ENCODE data around the gene CES2. TPM values are rescaled to one million over a fixed set of nuclear protein-coding genes. Genes with fewer than 3 reads are reported as not detected.

CES2 gene
- total and polyA plus RNA-seq, 10 of the 15 experiments (the other 5 are each of a cell fraction or from before 2014, with no cell fraction given), result 1.6 to 33.7 (median 21.0) TPM

GRCh38 chr16:66942981-66943380 is 7.7 kb downstream of the CES2 start:
- in situ Hi-C loops (cut with MboI) (no loop called here), intact Hi-C loops (cut with micrococcal nuclease; ENCODE audit: unreplicated experiment) (no loop called here)
- no peaks in the 10 kb centered on the region for H3K79me2 ChIP-seq (ENCODE audit: control insufficient read depth, insufficient read depth, low read length)
- SMC1A ChIA-PET (ENCODE audit: uncharacterized antibody, unreplicated experiment), result no interaction called here
- H3K9ac ChIP-seq (ENCODE audit: control insufficient read depth, insufficient read depth, low read length), result no peak overlapping the region
- RAD21 ChIA-PET (ENCODE audit: unreplicated experiment), result no interaction called here
- ATAC-seq (no peak), FAIRE-seq (no peak), DNase-seq (ENCODE audit: low read depth, low spot score) (no peak)
- no peak overlapping the region for H3K27ac ChIP-seq (ENCODE audit: control insufficient read depth, insufficient read depth)
- H4K20me1 ChIP-seq (ENCODE audit: control insufficient read depth, insufficient read depth), result no peaks in the 10 kb centered on the region
- 92% methylated on average over 5 of the region's 5 CpGs for WGBS (ENCODE audit: insufficient coverage, insufficient replicate concordance, low lambda C conversion rate, missing lambda C conversion rate)
- no peaks in the 10 kb centered on the region for H3K27me3 ChIP-seq (replicated peaks in 1 of 2; ENCODE audit: control insufficient read depth in 2 of 2, insufficient read depth in 2 of 2, low read length in 1 of 2)
- TF ChIP-seq BACH1 (IDR thresholded peaks at IDR 0.05; ENCODE audit: borderline replicate concordance) (no peak), RFX5 (IDR thresholded peaks at IDR 0.05; ENCODE audit: low read depth, low read length) (no peak), ZNF592 (IDR thresholded peaks at IDR 0.05) (no peak), FOXM1 (IDR thresholded peaks at IDR 0.05; ENCODE audit: low read depth, low read length) (no peak), LARP7 (IDR thresholded peaks at IDR 0.05) (no peak), MXI1 (IDR thresholded peaks at IDR 0.05; ENCODE audit: low read depth, low read length) (no peak), FOS (IDR thresholded peaks at IDR 0.05; ENCODE audit: borderline replicate concordance, extremely low read depth, insufficient read length) (no peak)
- H3K4me2 ChIP-seq (ENCODE audit: control insufficient read depth, insufficient read depth), result no peak overlapping the region
- H3K36me3 ChIP-seq (ENCODE audit: control insufficient read depth in 2 of 2, insufficient read depth in 2 of 2, low read length in 1 of 2), result peaks cover 2 to 3% of the 10 kb centered on the region in 2 experiments
- no peaks in the 10 kb centered on the region for H3K9me3 ChIP-seq (replicated peaks; ENCODE audit: control insufficient read depth, insufficient read depth, low read length)
- POLR2A ChIA-PET, result no interaction called here
- CTCF ChIA-PET, result interaction anchor here (1.0 kb wide), 1 partner anchor 57 kb away, joined by 3 read pairs; no protein-coding TSS in a partner anchor
- H3K4me3 ChIP-seq, result no peak overlapping the region
- peaks cover 6% of the 10 kb centered on the region for H3K4me1 ChIP-seq (ENCODE audit: control insufficient read depth, insufficient read depth, low read length)
- BruUV-seq (replicated peaks), result no TSS peak
- H2AFZ ChIP-seq (ENCODE audit: control insufficient read depth, low read depth, low read length), result no peak overlapping the region
